ENCODE data around the gene MCM5.
"Not testable (repeated sequence)": the region's sequence is repeated elsewhere in the genome, so short reads cannot be mapped to it uniquely, and the experiment has no call there.

MCM5 gene

DNA sequence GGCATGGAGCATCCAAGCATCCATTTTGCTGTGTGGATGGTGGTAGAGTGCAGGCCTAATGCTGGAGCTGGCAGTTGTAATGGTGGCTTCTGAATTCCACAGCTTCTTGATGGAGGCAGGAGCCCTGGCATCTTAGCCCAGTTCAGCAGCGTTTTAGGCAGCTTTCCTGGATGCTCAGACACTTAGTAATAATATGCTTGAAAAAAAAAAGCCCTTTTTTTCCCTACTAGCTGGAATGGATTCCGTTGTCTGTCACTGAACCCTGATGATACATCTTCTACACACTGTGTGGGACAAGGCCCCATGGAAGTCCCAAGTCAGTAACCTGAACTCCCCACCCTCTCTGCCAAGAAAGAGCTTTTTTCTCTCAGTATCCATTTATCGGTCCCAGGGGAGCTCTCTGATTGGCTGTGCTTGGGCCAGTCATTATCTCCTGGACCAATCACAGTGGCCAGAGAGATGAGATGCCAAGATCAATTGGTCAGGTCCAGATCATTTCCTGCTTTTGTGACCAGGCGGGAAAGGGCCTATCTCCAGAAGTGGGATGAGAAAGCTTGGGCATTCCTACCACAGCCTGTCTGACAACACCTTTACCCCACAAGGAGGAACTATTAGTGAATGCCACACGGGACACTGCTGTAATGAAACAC, 34.2 kb downstream of the MCM5 start:
- no peak for DNase-seq

DNA sequence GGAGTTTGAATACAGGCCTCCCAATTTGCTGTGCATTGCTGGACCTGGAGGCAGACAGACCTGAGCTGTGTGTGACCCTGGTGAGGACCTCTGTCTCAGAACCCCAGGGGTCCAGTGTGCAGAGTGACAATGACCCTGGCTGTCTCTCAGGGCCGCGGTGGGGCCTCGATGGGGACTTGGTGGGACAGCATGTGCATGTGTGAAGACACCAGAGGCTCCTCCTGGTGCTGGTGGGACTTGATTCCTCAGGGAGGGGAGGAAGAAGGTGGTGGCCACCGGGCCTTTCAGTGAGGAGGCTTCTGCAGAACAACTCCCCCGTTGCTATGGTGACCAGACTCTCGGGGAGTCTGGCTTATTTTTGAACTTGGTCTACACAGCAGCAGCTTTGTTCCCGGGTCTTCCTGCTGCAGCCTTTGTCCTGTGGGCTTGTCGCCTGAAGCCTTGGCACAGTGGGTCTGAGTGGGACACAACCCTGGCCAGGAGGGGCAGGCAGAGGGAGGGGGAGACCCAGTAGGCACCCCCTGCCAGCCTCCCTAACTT, 35.3 kb downstream of the MCM5 start:
- no peak for DNase-seq

DNA sequence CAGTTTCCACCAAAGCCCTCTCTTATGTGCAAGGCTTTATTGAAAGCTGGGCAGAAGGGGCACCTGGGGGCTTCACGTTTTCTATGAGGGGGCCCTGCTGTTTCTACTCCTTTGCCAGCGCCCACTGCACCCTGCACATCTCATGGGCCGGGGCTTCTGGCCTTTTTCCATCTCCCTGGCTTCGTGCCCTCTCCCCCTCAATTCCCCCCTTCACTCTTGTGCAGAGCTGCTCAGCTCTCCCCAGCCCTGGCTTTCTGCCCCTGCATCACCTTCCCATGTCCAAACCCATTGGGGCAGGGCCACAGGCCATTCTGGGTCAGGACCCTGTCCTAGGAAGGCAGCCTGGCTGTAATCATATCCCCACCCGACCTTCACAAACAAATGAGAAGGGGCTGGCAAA, 36.5 kb downstream of the MCM5 start:
- no peak for DNase-seq

DNA sequence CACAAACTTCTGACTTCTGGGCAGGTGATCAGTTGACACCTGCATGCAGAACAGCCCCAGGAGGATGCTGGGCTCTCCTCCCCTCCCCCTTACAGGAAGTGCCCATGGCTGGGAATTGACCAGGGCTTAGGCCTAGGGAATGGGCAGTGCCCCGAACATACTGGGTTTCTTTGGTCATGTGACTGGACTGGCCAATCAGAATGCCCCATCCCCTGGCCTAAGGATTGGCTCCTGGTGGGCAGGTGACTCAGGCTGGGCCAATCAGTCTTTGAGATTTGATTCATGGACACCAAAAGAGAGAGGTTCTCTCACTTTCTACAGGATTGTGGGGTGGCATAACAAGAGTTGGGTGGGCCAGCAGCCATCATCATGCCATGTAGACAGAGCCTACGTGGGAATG, 37.1 kb downstream of the MCM5 start:
- no peak for DNase-seq

DNA sequence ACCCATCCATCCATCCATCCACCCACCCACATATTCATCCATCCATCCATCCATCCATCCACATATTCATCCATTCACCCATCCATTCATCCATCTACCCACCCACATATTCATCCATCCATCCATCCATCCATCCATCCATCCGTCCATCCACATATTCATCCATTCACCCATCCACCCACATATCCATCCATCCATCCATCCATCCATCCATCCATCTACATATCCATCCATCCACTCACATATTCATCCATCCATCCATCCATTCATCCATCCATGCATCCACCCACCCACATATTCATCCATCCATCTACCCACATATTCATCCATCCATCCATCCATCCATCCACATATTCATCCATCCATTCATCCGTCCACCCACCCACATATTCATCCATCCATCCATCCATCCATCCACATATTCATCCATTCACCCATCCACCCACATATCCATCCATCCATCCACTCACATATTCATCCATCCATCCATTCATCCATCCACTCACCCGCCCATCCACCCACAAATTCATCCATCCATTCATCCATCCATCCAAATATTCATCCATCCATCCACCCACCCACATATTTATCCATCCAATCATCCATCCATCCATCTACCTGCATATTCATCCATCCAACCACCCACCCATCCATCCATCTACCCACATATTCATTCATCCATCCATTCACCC, 38.9 kb downstream of the MCM5 start:
- not testable (repeated sequence) for DNase-seq

DNA sequence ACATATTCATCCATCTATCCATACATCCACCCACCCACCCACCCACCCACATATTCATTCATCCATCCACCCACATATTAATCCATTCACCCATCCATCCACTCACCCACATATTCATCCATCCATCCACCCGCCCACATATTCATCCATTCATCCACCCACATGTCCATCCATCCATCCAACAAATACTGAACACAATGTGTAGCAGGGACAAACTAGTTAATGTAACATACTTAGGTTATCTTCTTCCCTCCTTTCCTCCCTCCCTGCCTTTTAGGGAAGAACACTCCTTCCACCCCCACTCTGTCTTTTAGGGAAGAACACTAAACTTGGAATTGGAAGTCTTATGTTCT, 39.4 kb downstream of the MCM5 start:
- no peak for DNase-seq

DNA sequence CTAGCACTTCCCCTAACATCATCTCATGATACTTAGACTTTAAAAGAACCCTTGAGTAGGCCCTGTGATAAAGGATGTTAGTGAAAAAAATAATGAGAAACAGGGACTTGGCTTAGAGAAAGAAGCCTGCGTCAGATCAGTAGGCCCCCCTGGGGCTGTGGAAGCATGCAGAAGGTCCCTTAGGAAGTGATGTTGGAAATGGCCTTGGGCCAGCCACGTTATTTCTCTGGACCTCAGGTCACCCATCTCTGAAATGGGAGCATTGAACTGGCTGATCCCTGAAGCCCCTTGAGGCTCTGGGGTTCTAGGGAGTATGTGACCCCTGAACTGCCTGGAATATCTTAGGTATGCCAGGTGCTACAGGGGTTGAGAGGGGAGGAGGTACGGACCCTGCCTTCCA, 40.2 kb downstream of the MCM5 start:
- no peak for DNase-seq

DNA sequence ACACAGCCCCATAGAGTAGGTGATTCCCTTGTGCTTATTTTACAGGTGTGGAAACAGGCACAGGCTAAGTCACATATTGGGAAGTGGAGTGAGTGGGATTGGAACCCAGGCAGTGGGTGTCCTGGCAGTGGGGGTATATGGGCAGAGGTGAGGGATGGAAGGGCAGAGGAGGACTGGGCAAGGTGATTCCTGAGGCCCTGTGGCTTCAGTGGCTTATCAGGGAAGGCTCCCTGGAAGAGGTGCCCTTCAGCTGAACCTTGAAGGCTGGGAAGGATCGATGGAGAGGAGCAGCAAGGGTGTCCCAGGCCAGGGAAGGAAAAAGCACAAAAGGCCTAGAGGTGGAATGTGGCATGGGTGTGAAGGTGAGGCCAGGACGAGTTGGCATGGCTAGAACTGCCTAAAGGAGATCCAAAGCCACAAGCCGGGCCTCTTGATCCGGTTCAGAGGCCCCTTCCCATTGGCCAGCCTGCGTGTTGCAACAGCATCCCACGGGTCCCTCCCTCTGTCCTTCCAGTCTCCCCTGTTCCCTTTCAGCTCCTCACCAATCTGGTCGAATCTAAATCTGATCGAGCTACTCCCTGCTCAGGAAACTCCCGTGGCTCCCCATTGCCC, 41.7 kb downstream of the MCM5 start:
- no peak for DNase-seq

DNA sequence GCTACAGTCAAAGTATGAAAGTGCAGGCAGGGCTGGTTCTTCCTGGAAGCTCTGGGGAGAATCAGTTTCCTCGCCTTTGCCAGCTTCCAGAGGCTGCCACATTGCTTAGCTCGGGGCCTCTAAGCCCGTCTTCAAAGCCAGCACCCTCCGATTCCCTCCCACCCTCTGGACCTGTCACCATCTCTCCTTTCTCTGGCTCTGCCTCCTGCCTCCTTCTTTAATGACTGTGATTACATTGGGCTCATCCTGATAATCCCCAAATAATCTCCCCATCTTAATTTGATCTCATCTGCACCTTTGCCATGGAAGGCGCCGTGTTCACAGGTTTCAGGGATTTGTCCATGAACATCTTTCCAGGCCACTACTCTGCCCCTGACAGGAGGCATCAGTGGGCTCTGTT, 42.5 kb downstream of the MCM5 start:
- DNase-seq = no peak

DNA sequence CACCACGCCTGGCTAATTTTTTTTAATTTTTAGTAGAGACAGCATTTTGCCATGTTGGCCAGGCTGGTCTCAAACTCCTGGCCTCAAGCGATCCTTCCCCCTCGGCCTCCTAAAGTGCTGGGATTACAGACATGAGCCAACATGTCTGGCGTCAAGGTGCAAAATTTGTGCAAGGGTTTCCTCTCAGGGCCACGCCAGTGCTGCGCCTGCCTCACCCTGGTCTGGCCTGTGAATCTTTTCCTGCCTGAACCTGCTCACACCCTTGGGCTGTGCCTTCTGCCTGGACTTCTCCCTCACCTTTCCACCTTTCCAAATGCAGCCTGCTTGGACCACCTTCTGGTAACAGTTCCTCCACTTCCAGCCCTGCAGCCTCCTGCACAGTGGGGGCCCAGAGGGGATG, 43.4 kb downstream of the MCM5 start:
- DNase-seq = no peak

DNA sequence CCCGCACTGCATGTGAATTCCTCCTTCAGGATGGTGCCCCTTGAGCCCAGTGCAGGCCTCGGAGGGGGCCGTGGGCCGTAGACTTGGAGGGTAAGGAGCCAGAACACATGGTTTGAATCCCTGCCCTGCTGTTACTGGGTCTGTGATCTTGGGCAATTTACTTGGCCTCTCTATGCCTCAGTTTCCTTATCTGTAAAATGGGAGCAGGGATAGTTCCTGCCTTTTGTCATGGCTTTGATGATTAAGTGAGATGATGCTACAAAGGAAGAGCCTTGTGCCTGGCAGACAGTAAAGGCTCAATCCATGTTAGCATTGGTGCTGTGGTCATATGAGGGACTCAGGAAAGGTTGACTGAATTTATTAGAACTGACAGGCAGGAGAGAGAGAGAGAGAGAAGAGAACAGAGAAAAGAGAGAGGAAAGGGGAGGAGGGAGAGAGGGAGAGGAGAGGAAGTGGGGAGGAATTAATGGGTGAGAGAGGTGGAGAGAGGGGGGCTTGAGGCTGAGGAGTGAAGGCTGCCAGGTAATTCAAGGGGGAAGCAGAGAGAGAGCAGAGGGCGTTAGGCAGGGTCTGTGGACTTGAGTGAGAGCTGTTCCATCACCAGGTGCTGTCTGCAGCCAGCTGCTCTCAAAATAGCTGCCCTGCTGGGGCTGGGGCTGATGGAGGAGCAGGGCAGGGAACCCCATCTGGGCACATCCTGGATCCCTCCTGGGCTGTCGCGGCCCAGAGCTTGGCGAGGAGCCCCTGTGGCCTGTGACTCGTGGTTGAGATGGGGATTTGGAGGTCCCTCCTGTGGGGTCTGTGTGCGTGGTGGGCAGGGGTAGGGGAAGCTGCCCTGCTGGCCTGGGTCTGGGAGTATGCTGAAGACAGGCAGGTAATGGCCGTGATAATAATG, 44.1 kb downstream of the MCM5 start:
- no peak for DNase-seq

DNA sequence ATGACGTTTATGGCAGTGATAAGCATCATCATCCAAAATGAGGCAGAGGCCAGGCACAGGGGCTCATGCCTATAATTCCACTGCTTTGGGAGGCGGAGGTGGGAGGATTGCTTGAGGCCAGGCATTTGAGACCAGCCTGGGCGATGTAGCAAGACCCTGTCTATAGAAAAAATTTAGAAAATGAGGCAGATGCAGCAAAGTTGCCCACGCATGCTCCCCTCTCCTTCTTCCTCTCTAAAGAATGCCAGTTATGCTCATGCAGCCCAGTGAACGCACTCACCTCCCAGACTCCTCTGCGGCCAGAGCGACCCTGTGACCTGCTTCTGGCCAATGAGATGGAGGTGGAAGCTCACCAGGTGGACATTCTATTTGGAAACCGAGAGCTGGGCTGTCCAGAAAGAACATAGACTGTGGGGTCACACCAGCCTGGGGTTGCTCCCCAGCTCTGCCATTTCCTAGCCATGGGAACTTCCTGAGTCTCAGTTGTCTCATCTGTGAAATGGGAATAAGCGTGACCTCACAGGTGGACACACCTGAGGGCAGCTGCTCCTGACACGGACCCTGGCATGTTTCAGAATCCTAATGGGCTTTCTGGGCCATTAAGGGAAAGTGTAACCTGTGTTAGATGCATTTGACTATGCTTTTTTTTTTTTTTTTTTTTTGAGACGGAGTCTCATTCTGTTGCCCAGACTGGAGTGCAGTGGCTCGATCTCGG, 44.9 kb downstream of the MCM5 start:
- no peak for DNase-seq

DNA sequence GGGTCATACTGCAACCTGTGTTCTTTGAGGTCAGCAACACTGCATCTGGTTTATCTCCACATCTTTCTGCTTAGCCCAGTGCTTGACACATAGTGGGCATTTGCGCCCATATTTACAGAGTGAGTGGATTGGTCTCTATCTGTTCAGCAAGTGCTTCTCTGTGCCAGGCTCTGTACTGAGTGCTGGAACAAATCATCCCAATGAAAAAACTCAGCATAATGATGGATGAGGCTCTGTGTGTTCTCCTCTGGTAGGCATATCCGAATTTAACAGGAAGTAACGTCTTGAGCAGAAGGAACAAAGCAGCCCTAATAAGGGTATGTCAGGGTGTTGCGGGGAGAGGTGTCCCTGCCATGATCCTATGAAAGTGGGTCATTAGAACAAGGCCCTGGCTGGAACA, 46.0 kb downstream of the MCM5 start:
- no peak for DNase-seq

DNA sequence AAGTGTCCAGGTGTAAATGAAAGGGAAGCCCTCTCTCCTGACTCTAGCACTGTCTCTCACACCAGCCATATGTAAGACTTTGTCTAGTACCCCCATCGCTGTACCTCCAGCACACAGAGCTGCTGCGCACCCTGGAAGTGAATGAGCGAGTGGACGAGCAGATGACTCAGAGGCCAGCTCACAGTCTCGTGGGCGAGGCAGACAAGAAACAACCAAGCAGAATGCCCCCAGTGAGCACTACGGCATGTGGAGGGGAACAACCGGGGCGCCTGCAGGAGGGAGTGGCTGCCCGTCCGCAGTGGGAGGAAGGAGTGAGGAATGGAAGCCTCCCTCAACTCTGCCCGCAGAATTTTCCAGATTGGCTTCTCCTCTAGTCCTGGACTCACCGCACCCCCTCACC, 46.4 kb downstream of the MCM5 start:
- DNase-seq = no peak

DNA sequence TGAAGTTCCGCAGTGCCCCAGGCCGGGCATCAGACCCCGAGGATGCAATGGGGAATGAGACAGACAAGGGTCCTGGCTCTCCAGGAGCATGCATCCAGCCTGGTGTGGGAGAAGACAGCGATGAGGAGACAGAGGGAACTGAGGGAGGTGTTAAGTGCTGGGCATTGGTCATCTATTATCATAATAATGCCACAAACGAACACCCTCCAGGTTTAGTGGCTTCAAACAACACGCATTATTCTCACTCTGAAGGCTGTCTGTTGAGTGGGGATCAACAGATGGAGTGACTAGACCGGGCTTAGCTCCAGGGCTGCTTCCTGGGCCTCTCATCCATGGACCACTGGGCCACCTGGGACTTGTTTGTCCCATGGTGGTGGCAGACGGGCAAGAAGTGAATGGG, 48.6 kb downstream of the MCM5 start:
- DNase-seq = no peak

DNA sequence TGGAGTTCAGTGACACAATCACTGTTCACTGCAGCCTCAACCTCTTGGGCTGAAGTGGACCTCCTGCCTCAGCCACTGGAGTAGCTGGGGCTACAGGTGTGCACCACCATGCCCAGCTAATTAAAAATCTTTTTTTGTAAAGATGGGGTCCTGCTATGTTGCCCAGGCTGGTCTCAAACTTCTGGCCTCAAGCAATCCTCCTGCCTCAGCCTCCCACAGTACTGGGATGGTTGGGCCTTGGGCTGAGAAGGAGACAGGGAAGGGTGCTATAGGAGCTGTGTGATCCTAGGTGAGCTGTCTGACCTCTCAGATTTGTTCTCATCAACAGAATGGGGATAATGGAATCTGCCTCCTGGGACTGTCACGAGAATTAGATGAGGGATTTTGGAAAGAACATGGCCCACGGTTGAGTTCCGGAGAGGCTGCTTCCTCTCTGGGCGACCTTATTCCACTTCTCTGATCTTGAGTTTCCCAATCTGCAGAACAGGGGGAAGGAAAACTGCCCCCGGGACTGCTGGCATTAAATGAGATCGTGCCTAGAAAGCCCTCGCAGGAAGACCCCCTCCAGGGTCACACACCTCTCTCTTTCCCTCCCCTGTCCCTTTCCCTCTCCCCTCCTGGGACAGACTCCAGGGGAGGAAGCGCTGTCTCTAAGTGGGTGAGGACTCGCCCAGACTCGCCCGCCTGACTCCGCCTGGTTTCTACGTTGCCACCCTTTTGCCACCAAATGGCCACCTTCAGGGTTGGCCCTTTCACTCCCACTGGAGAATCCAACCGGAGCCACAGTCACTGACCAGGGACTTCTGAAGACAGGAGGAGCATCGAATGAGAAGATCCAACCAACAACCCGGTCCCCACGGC, 50.1 kb downstream of the MCM5 start:
- DNase-seq = no peak

DNA sequence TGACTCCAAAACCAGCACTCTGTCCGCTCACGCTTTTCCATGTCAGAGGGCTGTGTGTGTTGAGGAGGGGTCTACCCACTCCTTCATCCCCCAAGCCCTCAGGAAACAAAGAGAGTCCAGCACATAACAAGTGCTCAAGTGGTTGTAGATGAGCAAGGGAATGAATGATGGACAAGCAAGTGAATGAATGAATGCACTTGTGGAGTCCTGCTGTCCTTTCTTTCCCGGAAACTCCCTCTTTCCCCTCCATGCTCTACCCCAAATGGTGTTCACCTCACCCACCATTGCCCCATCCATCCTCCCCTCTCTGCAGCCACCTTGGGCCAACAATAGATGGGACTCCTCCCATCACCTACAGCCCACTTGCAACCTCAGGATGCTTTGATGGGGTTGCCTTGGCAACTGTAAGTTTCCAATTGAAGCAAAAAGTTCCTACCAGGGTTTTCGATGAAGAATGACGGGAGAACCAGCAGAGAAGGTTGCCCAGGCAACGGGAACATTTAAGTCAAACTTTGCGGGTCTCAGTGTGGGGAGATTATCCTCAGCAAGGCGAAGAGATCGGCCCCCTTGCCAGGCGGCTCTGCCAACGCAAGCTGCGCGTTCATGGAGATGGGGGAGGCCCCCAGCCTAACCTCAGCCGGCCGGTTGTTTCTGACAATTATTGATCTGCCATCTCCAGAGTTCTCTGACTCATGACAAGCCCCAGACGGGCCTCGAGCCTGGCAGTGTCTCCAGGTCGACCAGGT, 51.1 kb downstream of the MCM5 start:
- no peak for DNase-seq

DNA sequence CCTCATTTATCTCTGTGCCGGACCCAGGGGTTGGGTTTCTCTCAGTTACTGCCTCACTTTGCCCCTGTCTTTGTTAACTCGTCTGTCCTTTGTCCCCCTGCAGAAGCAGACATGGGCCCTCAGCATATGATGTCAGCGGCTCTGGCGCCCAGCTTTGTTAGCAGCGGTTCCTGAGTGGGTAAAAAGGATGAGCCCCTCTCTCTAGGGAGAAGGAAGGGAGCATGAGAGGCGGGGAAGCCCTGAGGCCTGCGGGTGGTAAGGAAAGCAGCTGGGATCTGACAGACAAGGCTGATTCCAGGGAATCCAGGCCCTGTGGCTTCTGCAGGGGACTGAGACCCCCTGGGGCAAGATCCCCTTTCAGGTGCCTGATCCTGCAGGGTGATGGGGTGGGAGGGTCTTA, 51.7 kb downstream of the MCM5 start:
- DNase-seq = no peak

DNA sequence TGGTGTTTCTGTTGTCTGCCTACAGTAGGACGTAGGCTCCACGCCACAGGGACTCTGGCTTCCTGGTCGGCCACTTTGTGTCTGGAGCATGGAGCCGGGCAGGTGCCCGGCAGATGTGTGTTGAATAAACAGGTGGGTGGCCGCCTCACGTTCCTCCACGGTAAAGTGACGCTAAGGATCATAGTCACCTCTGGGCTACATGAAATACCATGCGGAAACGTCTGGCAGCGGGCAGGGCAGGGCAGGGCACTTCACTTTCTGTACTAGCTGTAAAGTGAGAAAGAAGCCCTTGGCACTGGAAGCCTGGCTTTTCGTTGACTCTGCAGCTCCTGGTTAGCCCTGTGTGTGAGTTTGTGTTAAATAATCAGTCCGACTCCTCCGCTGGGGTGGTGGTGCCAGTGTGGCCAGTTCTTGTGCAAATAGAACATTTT, 52.4 kb downstream of the MCM5 start:
- no peak for DNase-seq

DNA sequence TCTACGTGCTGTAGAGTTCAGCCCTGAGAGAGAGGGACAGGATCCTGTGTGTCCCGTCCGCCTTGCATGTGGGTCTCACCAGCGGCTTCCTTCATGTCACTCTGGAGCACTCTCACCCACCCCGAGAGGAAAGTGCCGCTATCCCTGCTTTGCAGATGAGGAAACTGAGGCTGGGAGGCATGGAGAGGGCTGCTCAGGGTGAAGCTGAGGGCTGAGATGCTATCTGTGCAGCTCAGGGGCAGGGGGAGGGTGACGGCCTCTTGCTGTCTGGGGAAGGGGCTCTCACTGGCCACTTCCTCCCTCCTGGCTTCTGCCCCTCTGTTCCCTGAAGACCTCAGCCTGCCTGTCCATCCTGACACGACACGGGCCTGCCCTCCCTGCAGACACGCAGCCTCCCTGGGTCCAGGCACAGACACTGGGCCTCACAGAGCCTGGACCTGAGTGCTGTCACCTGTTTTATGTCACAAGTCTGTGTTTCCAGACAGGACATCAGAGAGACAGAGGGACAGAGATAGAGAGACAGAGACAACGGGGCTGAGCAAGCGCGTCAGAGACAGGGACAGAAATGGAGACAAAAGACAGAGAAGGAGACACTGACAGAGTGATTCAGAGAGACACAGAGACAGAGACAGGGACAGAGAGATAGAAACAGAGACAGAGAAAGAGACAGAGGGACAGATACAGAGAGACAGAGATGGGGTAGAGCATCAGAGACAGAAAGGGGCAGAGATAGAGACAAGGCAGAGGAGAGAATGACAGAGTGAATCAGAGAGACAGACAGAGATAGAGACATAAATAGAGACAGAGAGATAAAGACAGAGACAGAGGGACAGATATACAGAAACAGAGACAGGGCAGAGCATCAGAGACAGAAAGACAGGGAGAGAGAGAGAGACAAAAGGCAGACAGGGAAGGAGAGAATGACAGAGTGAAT, 53.1 kb downstream of the MCM5 start:
- DNase-seq = no peak
